Upper lobe of left lung (tissue), 4 donors: Measurements from ENCODE around the gene ZPBP.

Experiments used
- CTCF ChIP-seq, 6 experiments: fragments of 450-650 bp in 4 of 6; fragments of 200-600 bp in 2 of 6; sonication (generic) in 2 of 6; IDR thresholded peaks; one replicate each; pipeline ENCODE4 v1.5.1; 2016 to 2019; ENCODE audit warnings: antibody characterized with exemption in 6 of 6
- EP300 ChIP-seq, 4 donors: sonication (generic); formaldehyde crosslinking; IDR thresholded peaks; one replicate each; pipeline ENCODE4 v1.5.1; 2017; ENCODE audit warnings: antibody characterized with exemption in 4 of 4, control low read depth in 2 of 4
- POLR2A ChIP-seq, 4 donors: fragments of 450-650 bp; IDR thresholded peaks; one replicate each; pipeline ENCODE4 v1.5.1; 2016 to 2017; ENCODE audit warnings: antibody characterized with exemption in 4 of 4, mild to moderate bottlenecking in 2 of 4
- POLR2AphosphoS5 ChIP-seq, 2 donors: sonication (generic); formaldehyde crosslinking; IDR thresholded peaks; one replicate each; pipeline ENCODE4 v1.5.1; 2017; ENCODE audit warnings: antibody characterized with exemption in 2 of 2

DNA sequence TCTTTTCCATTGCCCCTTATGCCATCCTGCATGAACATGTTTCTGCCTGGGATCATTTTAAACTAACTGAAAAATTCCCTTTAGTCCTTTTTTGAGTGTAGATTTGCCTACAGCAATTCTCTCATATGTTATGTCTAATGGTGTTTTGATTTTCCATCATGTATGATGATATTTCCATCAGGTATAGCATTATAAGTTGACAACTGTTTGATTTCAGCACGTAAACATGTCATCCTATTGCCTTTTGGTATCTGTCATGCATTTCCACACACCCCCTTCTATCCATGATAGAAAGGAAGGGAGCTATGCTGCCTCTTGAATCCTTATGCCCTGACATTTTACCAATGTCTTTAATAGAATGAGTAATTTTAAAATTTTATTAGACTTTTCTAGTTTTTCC, 116.8 kb downstream of the ZPBP start:
- TF ChIP-seq CTCF (IDR thresholded peaks at IDR 0.05) (no peak), POLR2A (IDR thresholded peaks at IDR 0.05) (no peak), POLR2AphosphoS5 (IDR thresholded peaks at IDR 0.05) (no peak), EP300 (IDR thresholded peaks at IDR 0.05) (no peak)
